ENCODE results near the gene UQCR10.
A peak's percentile ranks its signal among the peaks of the same experiment; 100 is the strongest.
"Not testable (repeated sequence)": the region's sequence is repeated elsewhere in the genome, so short reads cannot be mapped to it uniquely, and the experiment has no call there.

UQCR10 gene

DNA sequence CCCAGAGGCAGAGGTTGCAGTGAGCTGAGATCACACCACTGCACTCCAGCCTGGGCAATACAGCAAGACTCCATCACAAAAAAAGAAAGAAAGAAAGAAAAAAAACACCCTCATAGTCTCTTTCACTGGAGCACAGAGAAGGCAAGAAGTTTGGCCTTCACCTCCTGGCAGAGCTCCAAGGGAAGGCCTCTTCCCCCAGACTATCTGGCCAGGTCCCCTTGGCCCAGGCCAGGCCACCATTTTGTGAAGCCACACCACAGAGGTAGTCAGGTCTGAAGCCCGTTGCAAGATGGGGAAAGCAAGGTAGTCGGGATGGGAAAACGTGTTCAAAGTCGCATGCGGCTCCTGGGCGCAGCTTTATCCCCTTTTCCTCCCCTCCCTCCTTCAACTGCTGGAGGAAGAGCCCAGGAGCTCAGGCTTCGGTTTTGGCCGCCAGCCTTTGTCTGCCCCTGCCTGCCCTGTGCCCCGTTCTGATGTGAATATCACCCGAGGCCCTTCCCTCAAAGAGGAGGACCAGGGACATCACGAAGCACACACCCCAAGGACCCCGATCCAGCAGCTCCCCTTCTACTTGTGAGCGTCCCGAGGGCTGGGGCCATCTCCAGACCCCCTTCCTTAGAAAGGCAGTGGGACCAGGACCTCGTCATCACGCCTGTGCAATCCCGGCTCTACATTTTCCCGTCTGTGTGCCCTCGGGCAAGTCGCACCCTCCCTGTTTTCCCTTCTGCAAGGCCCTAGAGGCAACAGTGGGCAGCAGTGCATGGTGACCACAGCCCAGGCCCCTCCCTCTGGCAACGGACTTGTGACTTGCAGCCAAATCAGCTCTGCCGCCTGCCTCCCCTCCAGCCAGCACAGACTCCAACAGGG, 29.7 kb upstream of the UQCR10 start:
- DNase-seq, result no peak

DNA sequence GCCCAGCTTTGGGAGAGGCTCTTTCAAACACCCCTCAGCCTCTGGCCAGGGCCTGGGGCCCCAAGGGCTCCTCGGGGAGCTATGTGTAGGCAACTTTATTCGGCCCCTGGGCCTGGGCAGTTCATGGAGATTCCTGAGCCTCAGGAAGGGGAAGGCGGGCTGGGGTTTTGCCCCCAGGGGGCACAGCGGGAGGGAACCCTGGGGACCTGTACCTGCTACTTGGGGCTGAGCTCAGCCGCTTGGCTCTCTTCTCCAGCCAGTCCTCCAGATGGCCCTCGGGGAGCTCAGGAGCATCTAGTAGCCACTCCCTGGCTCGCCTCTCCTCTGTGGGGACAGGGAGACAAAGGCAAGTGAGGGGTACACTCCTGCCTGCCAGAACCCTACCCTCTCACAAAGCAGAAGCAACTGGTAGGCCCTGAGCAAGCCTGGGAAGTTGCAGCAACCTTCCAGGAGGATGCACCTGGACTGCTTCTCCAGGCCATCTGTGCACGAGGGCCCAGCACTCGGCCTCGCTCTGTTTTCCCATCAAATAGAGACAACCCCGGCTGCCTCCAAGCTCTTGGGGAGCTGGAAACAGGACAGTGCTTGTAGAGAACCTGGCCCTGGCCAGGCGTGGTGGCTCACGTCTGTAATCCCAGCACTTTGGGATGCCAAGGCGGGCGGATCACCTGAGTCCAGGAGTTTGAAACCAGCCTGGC, 28.9 kb upstream of the UQCR10 start:
- no peak for DNase-seq

DNA sequence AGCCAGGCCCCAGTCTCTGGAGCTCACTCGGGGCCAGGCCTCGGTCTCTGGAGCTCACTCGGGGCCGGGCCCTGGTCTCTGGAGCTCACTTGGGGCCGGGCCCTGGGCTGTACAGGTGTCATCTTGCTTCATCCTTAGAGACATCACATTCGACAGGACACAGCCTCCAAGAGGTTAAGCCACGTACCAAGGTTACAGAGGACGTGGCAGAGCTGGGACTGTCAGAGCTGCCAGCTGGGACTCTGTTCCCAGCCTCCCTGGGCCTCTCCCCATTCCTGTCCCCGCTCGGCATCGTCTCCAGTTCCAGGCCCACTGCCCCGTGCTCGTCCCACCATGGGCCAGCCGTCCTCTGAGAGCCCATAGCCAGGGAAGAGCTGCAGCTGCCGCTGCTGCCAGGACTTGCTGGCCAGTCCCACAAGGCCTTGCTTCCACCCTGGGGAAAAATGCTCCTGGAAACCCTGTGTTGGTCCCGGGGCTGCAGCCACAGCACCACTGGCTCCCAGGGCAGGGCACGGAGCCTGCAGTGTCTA, 27.8 kb upstream of the UQCR10 start:
- no peak for DNase-seq

DNA sequence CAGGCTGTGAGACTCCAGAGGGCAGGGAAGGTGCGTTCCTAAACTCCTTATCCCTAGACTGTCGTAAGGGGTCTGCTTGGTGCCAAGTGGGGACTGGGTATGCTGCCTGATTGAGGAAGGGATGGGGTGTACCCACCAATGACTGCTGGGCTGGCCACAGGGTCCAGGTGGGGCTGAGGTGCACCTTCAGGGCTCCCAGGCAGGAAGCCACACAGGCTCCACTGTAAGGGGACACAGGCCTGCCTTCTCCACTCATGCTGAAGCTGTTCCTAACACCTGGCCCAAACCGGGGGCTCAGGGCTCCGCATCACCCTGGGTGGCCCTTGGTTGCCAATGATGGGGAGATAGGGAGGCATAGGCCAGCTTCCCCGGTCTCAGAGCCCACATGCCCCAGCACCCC, 27.0 kb upstream of the UQCR10 start:
- no peak for DNase-seq

DNA sequence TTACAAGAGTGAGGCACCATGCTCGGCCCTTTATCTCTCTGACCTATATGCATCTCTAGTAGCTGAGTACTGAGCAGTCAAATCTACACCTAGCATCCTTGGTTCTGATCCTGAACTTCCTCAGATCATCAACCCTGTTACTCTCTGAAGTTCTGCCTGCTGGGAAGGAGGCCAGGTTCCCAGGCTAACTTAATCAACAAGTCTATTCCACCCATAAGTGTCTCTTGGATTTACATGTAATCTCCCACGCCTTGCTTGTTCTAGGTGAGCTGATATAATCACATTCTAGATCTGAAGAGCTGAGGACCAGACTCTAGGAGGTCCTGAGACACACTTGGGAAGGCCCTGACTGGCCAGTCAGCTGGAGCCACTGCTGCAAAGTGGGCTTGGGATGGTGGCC, 25.2 kb upstream of the UQCR10 start:
- no peak for DNase-seq

DNA sequence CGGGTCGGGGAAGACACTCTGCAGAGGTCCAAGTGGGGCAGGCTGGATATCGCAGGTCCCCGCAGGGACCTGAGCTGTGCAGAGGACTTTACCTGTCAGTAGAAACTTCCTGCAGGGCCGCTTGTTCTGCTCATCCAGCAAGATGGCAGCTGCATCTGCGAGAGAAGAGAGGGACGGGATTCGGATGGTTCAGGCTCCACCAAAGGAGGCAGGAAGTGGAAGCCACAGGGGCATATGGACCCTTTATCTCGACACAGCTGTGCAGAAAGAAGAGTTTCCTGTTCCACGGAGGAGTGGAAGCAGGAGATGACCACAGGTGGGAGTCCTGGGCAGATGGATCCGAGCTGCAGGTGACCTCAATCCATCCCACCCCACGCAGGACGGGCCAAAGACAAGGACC, 24.8 kb upstream of the UQCR10 start:
- DNase-seq, result no peak

DNA sequence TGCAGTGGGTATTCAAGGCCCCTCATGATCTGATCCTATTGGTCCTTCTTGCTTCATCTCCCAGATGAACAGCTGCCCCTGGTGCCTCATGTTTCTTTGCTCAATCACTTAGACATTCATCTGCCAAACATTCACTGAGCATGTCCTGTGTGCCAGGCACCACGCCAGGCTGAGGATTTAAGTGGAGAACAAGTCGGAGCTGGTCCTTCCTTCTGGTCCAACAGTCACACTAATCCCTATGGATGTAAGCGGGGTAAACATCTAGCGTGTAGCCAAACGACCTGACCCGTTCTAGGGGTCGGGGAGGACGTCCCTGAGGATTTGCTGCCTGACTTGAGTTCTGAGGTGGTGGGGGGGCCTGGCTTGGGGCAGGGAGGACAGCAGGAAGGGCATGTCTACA, 22.3 kb upstream of the UQCR10 start:
- peak; percentile 94 for DNase-seq

DNA sequence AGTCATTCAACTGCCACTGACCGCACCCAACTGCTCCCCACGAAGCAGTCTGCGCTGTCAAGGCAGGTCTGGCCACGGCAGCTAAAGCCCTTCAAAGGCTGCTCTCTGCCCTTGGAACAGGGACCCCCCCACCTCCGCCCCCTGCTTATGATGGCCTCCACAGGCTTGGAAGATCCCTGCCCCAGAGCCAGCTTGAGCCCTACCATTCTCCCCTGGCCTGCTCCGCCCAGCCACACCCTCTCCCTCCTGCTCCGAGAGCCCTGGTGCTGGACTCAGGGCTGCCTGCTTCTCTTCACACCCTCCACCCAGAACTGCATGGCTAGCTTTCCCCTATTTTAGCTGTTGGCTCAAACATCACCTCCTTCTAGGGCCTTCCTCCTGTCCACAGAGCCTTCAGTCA, 19.3 kb upstream of the UQCR10 start:
- no peak for DNase-seq

DNA sequence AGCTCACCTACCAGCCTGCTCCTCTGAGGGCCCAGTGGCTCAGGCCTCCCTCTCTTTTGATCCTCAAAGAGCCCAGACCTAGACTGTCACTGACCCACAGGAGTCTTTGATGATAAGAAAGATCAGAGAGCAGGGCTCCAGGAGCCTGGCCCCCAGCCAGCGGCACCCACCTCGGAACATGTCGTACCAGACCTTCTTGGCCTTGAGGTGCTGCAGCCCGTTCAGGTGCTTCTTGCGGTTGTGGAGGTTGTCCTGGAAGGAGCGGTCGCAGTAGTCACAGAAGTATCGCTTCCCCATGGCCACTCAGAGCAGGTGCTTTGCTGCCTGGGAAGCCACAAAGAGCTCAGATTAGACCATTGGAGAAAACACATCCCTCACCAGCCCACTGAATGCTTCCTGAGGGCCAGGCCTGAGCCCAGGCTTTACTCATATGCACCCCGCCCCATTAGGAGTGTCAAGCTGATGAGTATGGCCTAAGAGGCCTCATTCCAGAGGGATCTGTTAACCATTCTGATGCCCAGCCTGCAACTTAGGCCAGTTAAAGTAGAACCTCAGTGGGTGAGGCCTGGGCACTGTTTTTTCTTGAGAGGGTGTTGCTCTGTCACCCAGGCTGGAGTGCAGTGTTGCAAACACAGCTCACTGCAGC, 18.8 kb upstream of the UQCR10 start:
- DNase-seq, result no peak

DNA sequence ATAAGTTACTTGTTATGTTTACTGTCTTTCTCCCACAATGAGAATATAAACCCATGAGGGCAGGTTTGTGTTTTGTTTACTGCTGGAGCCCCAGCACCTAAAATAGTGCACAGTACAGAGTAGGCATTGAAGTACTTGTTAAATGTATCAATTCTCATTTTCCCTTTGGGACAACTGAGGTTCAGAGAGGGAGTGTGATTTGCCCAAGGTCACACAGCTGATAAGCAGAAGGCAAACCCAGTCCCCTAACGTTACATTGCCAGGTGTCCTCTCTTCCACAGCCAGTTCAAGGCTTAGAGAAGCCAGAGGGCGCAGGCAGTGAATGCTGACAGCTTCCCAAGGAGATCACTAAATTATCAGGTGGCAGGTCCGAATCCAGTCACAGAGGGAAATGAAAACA, 17.1 kb upstream of the UQCR10 start:
- no peak for DNase-seq

DNA sequence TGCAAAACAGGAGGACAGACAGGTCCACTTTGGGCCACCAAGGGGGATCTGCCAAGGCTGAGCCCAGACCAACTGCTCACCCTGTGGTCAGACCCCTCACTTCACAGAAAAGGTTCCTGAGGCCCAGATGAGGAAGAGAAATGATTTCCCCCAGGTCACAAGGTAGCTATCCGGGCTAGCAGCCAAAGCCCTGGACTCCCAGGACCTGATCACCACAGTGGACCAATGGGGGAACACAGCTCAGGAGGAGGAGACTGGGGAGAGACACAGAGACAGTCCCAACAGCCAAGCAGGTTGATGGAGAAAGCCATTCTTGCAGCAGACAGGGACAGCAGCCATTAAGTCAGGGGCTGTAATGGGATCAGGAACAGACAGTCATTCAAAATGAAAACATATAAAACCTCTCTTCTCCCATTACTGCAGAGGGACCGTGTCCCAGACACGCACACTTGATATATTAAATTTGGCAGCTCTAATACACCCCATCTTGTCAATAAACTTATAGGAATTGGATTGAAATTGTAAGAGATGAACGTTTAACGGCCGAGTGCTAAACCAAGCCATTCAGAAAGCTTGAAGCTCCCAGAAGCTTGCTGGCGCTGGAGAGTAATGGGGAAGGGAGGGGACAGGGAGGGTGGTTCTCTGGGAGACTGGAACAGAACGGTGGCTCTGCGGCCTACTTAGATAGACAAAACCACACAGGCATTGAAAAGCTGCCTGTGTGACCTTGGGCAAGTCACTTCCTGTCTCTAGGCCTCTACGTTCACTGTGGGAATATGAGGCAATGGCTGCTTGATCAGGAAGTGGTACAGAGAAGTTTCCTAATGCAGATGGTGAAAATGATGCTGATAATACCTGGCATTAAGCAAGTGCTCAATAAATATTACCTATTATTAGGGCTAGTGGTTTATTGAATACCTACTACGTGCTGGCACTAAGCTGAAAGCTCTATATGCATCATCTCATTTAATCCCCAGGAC, 16.3 kb upstream of the UQCR10 start:
- DNase-seq, result no peak

DNA sequence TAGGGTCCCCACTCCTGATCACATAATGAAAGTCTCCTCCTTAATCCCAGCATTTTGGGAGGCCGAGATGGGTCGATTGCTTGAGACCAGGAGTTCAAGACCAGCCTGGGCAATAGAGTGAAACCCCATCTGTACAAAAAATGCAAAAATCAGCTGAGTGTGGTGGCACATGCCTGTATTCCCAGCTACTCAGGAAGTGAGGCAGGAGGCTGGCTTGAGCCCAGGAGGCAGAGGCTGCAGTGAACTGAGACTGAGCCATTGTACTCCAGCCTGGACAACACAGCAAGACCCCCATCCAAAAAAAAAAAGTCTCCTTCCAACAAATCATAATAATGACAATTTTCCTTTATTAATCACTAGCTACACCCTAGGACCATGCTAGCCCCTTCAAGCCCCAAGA, 15.5 kb upstream of the UQCR10 start:
- no peak for DNase-seq

DNA sequence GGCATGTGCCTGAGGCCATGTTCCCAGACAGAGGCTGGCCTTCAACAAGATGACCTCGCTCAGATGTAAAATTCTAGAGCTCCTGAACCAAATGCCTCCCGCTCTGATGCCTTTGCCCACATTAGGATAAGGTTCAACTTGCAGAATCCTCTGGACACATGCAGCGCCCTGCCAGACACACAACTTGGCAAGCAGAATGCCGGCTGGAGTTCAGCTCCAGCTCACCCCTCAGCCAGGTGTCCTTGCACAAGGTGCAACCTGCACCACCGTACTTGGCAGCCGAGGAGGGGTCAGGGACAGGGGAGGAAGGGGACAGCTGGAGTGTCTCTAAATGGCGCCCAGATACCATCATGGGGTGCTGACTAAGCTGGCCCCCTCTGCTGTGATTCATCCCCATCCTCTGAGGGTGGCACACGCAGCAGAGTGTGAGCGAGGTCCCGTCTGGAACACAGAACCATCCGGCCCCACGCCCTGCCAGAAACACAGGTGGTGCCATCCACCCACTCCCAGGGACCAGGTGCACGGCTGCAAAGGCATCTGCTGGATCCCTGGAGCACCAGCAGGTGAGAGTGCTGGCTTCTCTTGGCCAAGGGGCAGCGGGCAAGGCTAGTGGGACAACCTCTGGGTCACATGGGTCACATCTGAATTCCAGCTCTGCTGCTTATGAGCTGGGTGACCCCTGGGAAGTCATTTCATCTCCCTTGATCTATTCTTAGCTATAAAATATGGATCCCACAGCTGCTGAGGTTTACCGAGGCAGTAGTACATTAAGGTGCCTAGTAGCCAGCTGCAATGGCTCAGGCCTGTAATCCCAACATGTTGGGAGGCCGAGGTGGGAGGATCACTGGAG, 13.1 kb upstream of the UQCR10 start:
- DNase-seq, result no peak

DNA sequence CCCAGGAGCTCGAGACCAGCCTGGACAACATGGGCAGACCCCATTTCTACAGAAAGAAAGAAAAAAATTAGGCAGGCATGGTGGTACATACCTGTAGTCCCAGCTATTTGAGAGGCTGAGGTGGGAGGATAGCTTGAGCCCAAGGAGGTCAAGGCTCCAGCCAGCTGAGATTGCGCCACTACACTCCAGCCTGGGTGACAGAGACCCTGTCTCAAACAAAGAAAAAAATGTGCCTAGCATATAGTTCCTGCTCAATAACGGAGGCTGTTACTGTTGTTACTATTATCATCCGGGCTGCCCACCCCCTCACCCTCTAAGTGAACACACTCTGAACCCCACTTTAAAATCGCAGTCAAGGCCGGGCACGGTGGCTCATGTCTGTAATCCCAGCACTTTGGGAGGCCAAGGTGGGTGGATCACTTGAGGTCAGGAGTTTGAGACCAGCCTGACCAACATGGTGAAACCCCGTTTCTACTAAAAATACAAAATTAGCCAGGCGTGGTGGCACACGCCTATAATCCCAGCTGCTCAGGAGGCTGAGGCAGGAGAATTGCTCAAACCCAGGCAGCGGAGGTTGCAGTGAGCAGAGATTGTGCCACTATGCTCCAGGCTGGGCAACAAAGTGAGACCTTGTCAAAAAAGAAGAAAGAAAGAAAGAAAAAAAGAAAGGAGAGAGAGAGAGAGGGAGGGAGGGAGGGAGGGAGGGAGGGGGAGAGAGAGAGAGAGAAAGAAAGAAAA, 12.3 kb upstream of the UQCR10 start:
- DNase-seq, result not testable (repeated sequence)

DNA sequence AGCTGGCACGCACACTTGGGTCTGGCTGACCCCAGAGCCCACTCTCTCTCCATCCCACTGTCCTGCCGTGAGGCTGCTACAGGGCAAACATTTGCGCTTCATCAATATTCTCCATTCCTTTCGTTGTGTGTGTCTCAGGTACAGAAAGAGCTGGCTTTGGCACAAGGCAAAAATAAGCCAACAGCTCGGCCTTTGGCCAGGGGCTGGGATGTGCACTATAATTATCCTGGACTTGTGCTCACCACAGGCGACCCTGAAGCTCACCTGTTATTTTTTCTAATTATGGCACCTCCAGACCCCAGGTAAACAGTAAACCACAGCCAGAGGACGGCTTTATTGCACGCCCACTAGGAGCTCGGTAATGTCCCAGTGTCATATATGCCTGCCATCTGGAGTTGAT, 11.3 kb upstream of the UQCR10 start:
- DNase-seq, result no peak

DNA sequence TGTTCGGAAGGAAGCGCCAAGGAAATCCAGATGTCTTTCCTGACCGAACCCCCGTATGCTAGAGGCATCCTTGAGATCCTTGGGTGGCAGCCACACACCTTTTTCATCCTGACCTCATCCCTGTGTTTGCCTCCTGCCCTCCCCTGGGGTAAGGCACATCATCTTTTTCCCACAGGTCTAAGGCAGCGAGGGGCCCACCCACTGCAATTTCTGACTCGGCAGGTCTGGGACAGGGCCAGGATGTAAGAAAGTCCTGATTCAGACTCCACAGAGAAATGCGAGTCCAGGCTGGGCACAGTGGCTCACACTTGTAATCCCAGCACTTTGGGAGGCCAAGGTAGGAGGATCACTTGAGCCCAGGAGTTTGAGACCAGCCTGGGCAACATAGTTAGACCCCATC, 10.8 kb upstream of the UQCR10 start:
- DNase-seq, result no peak

DNA sequence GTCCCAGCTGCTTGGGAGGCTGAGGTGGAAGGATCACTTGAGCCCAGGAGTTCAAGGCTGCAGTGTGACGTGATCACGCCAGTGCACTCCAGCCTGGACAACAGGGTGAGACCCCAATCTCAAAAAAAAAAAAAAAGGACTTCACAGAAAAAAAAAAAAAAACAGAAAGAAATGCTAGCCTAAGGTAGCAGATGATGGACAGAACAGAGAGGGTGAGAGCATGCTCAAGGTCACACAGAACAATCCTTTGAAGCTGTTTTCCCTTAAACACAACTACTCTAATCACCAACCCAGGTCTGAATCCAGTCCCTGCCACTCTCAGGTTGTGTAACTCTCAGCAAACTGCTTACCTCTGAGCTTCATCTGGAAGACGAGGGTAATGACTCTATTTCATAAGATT, 10.1 kb upstream of the UQCR10 start:
- DNase-seq, result no peak

DNA sequence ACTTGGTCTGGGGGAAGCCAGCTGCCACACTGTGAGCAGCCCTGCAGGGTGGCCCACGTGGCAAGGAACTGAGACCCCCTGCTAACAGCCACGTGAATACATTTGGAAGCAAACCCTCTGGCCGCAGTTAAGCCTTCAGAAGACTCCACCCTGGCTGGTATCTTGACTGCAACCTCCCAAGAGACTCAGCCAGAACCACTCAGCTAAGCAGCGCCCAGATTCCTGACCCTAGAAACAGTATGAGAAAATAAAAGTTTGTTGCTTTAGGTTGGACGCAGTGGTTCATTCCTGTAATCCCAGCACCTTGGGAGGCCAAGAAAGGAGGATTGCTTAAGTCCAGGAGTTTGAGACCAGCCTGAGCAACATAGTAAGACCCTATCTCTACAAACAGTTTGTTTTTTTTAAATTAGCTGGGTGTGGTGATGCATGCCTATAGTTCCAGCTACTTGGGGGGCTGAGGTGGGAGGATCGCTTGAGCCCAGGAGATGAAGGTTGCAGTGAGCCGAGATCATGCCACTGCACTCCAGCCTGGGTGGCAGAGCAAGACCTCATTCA, 9.0 kb upstream of the UQCR10 start:
- no peak for DNase-seq

DNA sequence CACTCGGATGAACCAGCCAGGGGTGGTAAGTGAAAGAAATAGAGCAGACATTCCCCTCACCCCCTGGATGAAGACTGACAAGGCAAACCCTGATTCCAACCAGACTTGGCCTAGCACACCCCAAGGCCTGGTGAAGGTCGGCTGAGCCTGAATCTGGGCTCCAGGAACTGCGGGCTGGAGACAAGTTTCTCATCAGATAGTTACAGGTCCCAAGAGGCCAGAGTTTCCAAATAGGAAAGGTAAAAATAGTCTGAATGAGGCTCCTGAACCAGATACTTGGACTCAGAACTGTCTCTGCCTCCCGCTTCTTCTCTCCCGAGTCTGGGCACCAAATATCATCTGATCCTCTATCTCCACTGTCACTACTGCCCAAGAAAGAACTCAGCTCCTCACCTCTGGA, 8.2 kb upstream of the UQCR10 start:
- DNase-seq, result no peak

DNA sequence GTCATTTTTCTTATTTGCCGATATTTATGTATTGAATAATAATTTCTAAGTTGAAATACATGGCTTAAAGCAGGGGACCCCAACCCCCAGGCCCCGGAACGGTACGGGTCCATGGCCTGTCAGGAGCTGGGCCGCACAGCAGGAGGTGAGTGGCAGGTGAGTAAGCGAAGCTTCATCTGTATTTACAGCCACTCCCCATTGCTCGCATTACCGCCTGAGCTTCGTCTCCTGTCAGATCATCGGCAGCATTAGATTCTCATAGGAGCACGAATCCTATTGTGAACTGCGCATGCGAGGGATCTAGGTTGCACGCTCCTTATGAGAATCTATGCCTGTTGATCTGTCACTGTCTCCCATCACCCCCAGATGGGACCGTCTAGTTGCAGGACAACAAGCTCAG, 4.9 kb upstream of the UQCR10 start:
- no peak for DNase-seq

Measured in DMS79 (cell line).